NB4 (cell line): ENCODE measurements around the gene XYLT1.

Experiments used
- DNase-seq: peaks from one replicate; pipeline ENCODE4 v3.0.0; 2010; ENCODE audit warnings: low read depth
- H3K4me3 ChIP-seq: one replicate; pipeline ENCODE4 v1.5.1; 2011; ENCODE audit warnings: mild to moderate bottlenecking, low read depth, low read length, moderate library complexity
- MYC ChIP-seq: IDR thresholded peaks from 2 replicates; pipeline ENCODE4 v1.6.1; 2011; ENCODE audit warnings: low read depth, low read length
- POLR2A ChIP-seq: IDR thresholded peaks from 2 replicates; pipeline ENCODE4 v1.6.1; 2011; ENCODE audit warnings: mild to moderate bottlenecking; ENCODE audit not compliant: insufficient read length; ENCODE audit errors: extremely low read depth
- TF ChIP-seq, protein P1 (sequence below): IDR thresholded peaks from one replicate; pipeline ENCODE4 v1.5.1; 2012; ENCODE audit warnings: low read depth, low read length
- TF ChIP-seq, protein P2 (sequence below): IDR thresholded peaks from 2 replicates; pipeline ENCODE4 v1.6.1; 2011; ENCODE audit warnings: low read depth, low read length

XYLT1 gene

GRCh38 chr16:17084130-17084529 is 386.6 kb downstream of the XYLT1 start:
- no peak for DNase-seq
- TF ChIP-seq, protein P1, sequence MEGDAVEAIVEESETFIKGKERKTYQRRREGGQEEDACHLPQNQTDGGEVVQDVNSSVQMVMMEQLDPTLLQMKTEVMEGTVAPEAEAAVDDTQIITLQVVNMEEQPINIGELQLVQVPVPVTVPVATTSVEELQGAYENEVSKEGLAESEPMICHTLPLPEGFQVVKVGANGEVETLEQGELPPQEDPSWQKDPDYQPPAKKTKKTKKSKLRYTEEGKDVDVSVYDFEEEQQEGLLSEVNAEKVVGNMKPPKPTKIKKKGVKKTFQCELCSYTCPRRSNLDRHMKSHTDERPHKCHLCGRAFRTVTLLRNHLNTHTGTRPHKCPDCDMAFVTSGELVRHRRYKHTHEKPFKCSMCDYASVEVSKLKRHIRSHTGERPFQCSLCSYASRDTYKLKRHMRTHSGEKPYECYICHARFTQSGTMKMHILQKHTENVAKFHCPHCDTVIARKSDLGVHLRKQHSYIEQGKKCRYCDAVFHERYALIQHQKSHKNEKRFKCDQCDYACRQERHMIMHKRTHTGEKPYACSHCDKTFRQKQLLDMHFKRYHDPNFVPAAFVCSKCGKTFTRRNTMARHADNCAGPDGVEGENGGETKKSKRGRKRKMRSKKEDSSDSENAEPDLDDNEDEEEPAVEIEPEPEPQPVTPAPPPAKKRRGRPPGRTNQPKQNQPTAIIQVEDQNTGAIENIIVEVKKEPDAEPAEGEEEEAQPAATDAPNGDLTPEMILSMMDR: no peak
- TF ChIP-seq POLR2A: no peak
- TF ChIP-seq MYC: no peak
- TF ChIP-seq, protein P2, sequence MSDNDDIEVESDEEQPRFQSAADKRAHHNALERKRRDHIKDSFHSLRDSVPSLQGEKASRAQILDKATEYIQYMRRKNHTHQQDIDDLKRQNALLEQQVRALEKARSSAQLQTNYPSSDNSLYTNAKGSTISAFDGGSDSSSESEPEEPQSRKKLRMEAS: no peak
- H3K4me3 ChIP-seq: no peak overlapping the region

DNA sequence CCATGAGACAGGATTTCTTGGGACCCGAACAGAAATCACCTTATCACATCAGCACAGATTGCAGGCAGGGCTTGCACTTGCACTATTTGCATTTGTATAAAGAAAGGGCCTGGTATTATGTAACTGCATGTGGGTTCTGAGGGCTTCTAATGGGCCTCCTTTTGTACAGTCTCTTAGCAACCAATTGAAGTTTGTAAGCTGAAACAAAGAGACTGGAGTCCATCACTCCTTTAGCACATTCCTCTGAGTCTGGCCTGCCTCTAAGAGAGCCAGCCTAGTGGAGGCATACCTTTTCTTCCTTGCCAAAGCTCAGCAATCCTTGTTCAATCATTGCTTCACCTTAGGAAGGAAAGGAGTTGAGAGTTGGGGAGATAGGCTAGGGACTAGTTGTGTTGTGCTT is 387.1 kb downstream of the XYLT1 start:
- no peak overlapping the region for H3K4me3 ChIP-seq
- DNase-seq: no peak
- TF ChIP-seq, protein P2: no peak
- TF ChIP-seq, protein P1: no peak
- no peak for TF ChIP-seq MYC
- TF ChIP-seq POLR2A: no peak

DNA sequence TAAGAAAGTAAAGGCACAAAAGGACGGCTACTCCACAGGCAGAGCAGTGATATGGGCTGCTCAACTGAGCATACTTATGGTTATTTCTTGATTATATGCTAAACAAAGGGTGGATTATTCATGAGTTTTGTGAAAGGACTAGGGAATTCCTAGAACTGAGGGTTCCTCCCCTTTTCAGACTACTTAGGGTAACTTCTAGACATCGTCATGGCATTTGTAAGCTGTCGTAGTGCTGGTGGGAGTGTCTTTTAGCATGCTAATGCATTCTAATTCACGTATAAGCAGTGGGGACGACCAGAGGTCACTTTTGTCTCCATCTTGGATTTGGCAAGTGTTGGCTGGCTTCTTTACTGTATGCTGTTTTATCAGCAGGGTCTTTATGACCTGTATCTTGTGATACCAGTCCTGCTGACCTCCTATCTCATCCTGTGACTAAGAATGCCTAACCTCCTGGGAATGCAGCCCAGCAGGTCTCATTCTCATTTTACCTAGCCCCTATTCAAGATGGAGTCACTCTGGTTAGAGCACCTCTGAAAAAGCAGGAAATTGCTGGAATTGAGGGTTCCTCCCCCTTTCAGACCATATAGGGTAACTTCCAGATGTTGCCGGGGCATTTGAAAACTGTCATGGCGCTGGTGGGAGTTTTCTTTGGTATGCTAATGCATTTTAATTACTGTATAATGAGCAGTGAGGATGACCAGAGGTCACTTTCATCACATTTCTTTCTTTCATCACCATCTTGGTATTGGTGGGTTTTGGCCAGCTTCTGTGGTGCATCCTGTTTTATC is 388.5 kb downstream of the XYLT1 start:
- H3K4me3 ChIP-seq: no peak overlapping the region
- DNase-seq: no peak

GRCh38 chr16:17080105-17080504 is 390.7 kb downstream of the XYLT1 start:
- TF ChIP-seq, protein P2: no peak
- no peak for TF ChIP-seq POLR2A
- TF ChIP-seq MYC: no peak
- TF ChIP-seq, protein P1: no peak
- no peak for DNase-seq

More for the DNA sequence above, 388.5 kb downstream of the XYLT1 start:
- TF ChIP-seq, protein P2: no peak
- TF ChIP-seq MYC (no peak), POLR2A (no peak)
- TF ChIP-seq, protein P1: no peak

DNA sequence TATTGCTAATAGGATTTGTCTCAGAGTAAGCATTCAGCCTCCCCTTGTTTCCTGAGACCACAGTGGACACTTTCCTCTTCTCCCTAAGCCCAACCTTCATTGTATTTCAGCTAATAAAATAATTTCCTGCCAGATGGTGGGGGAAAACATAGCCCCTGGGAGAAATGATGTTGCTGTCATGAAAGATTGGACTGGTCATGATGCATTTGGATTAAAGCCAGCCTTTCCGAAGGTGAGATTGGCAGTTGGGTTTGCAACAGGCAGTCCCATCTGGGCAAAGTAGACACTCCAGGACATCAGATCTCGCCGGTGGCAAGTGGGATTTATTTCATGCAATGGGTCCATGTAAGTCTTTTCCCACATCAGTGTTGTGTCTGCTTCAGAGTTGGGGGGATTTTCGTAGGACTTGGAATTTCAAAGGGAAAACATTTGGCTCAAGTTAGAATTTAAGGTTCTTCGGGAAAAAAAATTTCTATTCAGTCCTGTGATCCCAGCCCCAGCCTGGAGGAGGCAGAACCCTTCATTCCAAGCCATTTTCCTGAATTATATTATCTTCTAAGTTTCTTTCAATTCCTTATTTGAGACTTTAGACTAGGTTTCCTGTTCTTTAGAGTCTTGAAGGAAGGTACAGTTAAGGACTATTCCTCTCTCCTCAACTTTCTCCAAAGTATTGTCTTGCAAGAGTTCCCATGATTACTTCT is 391.7 kb downstream of the XYLT1 start:
- no peak for DNase-seq
- TF ChIP-seq, protein P2: no peak
- TF ChIP-seq MYC (no peak), POLR2A (no peak)
- TF ChIP-seq, protein P1: no peak
- H3K4me3 ChIP-seq: no peak overlapping the region

More at GRCh38 chr16:17080105-17080504, 390.7 kb downstream of the XYLT1 start:
- H3K4me3 ChIP-seq: no peak overlapping the region
